Breast epithelium (tissue), 4 donors: ENCODE results near the gene CATSPER3. TPM values are rescaled to one million over a fixed set of nuclear protein-coding genes. Genes with fewer than 3 reads are reported as not detected.
A peak's percentile ranks its signal among the peaks of the same experiment; 100 is the strongest.

ENCODE experiments used
- DNase-seq, 2 donors: peaks; one replicate each; pipeline ENCODE4 v3.0.0-alpha.2; 2019; ENCODE audit warnings: low spot score in 2 of 2
- H3K27ac ChIP-seq, 2 donors: fragments of 200-600 bp; sonication (generic) in 1 of 2; one replicate each; pipeline ENCODE4 v1.5.1; 2016 to 2019; ENCODE audit warnings: mild to moderate bottlenecking in 1 of 2
- H3K27me3 ChIP-seq, 2 donors: fragments of 200-600 bp; sonication (generic) in 1 of 2; one replicate each; pipeline versions ENCODE4 v1.5.1 to v1.6.0; 2017 to 2019; ENCODE audit warnings: control low read depth in 1 of 2, mild to moderate bottlenecking in 1 of 2
- H3K36me3 ChIP-seq: fragments of 200-600 bp; one replicate; pipeline ENCODE4 v1.5.1; 2019
- H3K4me1 ChIP-seq, 2 donors: fragments of 200-600 bp; sonication (generic); one replicate each; pipeline ENCODE4 v1.5.1; 2016 to 2019; ENCODE audit warnings: control low read depth in 1 of 2
- H3K4me3 ChIP-seq, 3 donors: fragments of 200-600 bp; sonication (generic); 1 replicate in 2 of 3; 2 replicates in 1 of 3; pipeline ENCODE4 v1.5.1; 2016 to 2019; ENCODE audit warnings: mild to moderate bottlenecking in 3 of 3, moderate library complexity in 2 of 3
- H3K9me3 ChIP-seq, 2 donors: fragments of 200-600 bp; sonication (generic) in 1 of 2; one replicate each; pipeline ENCODE4 v1.5.1; 2016 to 2019; ENCODE audit warnings: control low read depth in 1 of 2
- CTCF ChIP-seq, 3 donors: fragments of 450-650 bp; IDR thresholded peaks; one replicate each; pipeline ENCODE4 v1.5.1; 2016 to 2017; ENCODE audit warnings: antibody characterized with exemption in 3 of 3, mild to moderate bottlenecking in 3 of 3, moderate library complexity in 3 of 3
- POLR2A ChIP-seq: fragments of 450-650 bp; IDR thresholded peaks from one replicate; pipeline ENCODE4 v1.6.1; 2016; ENCODE audit warnings: antibody characterized with exemption, mild to moderate bottlenecking, moderate library complexity
- POLR2AphosphoS5 ChIP-seq, 3 donors: sonication (generic); formaldehyde crosslinking; IDR thresholded peaks; one replicate each; pipeline ENCODE4 v1.6.1; 2017; ENCODE audit warnings: antibody characterized with exemption in 3 of 3
- intact Hi-C: fragments of 100-400 bp; cut with DNase I; formaldehyde crosslinking; loops from one replicate; pipeline ENCODE4 v1.15.1; 2023; ENCODE audit warnings: low total_unique reads
- total RNA-seq, 3 donors: library from RNA; depleted of rRNA; stranded (reverse); fragments of >200 nt; gene quantifications; one replicate each; pipeline ENCODE4 v1.1.0, GENCODE V29; 2016

Gene CATSPER3
- total RNA-seq, 3 donors from 2014 or later: 0.32 to 0.44 TPM; not detected in 1

- no peaks in the 10 kb centered on the region for H3K36me3 ChIP-seq
- H3K9me3 ChIP-seq: no peaks in the 10 kb centered on the region
- no peak for TF ChIP-seq POLR2AphosphoS5 (IDR thresholded peaks at IDR 0.05)
- no peak for TF ChIP-seq POLR2A
- no peak for TF ChIP-seq CTCF (IDR thresholded peaks at IDR 0.05)
- H3K4me3 ChIP-seq: no peak overlapping the region
- intact Hi-C loops: loop anchor here (5.0 kb wide), 1 partner anchor 657 kb away; no protein-coding TSS in a partner anchor
- peaks cover 0 to 8% of the 10 kb centered on the region in 2 donors for H3K4me1 ChIP-seq
- DNase-seq: peak; percentile 51 to 59
- H3K27me3 ChIP-seq: no peaks in the 10 kb centered on the region
- H3K27ac ChIP-seq: no peak overlapping the region
Measured at GRCh38 chr5:135009736-135010501, 42.2 kb downstream of the CATSPER3 start.

- Histone ChIP-seq H3K9me3 (no peaks in the 10 kb centered on the region), H3K27ac (no peak overlapping the region), H3K4me1 (peaks cover 0 to 8% of the 10 kb centered on the region in 2 donors), H3K4me3 (no peak overlapping the region), H3K27me3 (no peaks in the 10 kb centered on the region), H3K36me3 (no peaks in the 10 kb centered on the region)
- peak in 1 of 2 donors; percentile 46 for DNase-seq
- no peak for TF ChIP-seq POLR2AphosphoS5 (IDR thresholded peaks at IDR 0.05)
- TF ChIP-seq POLR2A: no peak
- no peak for TF ChIP-seq CTCF (IDR thresholded peaks at IDR 0.05)
- intact Hi-C loops: loop anchor here (5.0 kb wide), 1 partner anchor 657 kb away; no protein-coding TSS in a partner anchor
Measured at GRCh38 chr5:135010502-135011354, 43.0 kb downstream of the CATSPER3 start.

GRCh38 chr5:135011355-135012032 is 43.8 kb downstream of the CATSPER3 start:
- H3K36me3 ChIP-seq: no peaks in the 10 kb centered on the region
- no peak for TF ChIP-seq POLR2AphosphoS5 (IDR thresholded peaks at IDR 0.05)
- TF ChIP-seq POLR2A: no peak
- no peak for TF ChIP-seq CTCF (IDR thresholded peaks at IDR 0.05)
- DNase-seq: peak in 1 of 2 donors; percentile 37
- intact Hi-C loops: loop anchor here (5.0 kb wide), 1 partner anchor 656 kb away; no protein-coding TSS in a partner anchor
- no peaks in the 10 kb centered on the region for H3K27me3 ChIP-seq
- H3K4me1 ChIP-seq: peaks cover 0 to 8% of the 10 kb centered on the region in 2 donors
- no peak overlapping the region for H3K27ac ChIP-seq
- H3K9me3 ChIP-seq: no peaks in the 10 kb centered on the region
- H3K4me3 ChIP-seq: no peak overlapping the region

- Histone ChIP-seq H3K4me1 (peaks cover 0 to 8% of the 10 kb centered on the region in 2 donors), H3K36me3 (no peaks in the 10 kb centered on the region), H3K4me3 (no peak overlapping the region), H3K27me3 (no peaks in the 10 kb centered on the region), H3K27ac (no peak overlapping the region), H3K9me3 (no peaks in the 10 kb centered on the region)
- TF ChIP-seq POLR2AphosphoS5 (IDR thresholded peaks at IDR 0.05): no peak
- TF ChIP-seq POLR2A: no peak
- TF ChIP-seq CTCF (IDR thresholded peaks at IDR 0.05): no peak
- peak in 1 of 2 donors; percentile 47 for DNase-seq
- intact Hi-C loops: loop anchor here (5.0 kb wide), 1 partner anchor 655 kb away; no protein-coding TSS in a partner anchor
Measured at GRCh38 chr5:135012033-135012588, 44.4 kb downstream of the CATSPER3 start.
